ENCODE results near the gene ASCL1. TPM values are rescaled to one million over a fixed set of nuclear protein-coding genes. Genes with fewer than 3 reads are reported as not detected.

The ASCL1 gene
- polyA plus RNA-seq, 2 donors: 0.02 TPM; not detected in 1

GRCh38 chr12:102918840-102919239, 38.6 kb upstream of the ASCL1 start:
- Histone ChIP-seq H3K4me3 (ENCODE audit: low read depth in 1 of 2, low read length in 2 of 2) (no peak overlapping the region), H3K9me3 (ENCODE audit: control insufficient read depth in 2 of 2, insufficient read depth in 1 of 2, low read depth in 1 of 2, low read length in 1 of 2) (no peaks in the 10 kb centered on the region), H3K27ac (ENCODE audit: low read depth in 2 of 2, low read length in 1 of 2) (no peak overlapping the region), H3K36me3 (ENCODE audit: control insufficient read depth in 2 of 2, insufficient read depth in 2 of 2, low read length in 1 of 2) (no peaks in the 10 kb centered on the region), H3K4me1 (ENCODE audit: control insufficient read depth in 2 of 2, insufficient read depth in 2 of 2, low read length in 1 of 2) (no peaks in the 10 kb centered on the region), H3K27me3 (ENCODE audit: control insufficient read depth in 1 of 2, insufficient read depth in 2 of 2, low read length in 2 of 2) (peaks cover 2 to 4% of the 10 kb centered on the region in 2 donors)
- 74 to 82% methylated on average over 2 of the region's 2 CpGs for WGBS, 2 donors

- H3K36me3 ChIP-seq (ENCODE audit: control insufficient read depth in 2 of 2, insufficient read depth in 2 of 2, low read length in 1 of 2): no peaks in the 10 kb centered on the region
- H3K27me3 ChIP-seq (ENCODE audit: control insufficient read depth in 1 of 2, insufficient read depth in 2 of 2, low read length in 2 of 2): peaks cover 2 to 4% of the 10 kb centered on the region in 2 donors
- H3K9me3 ChIP-seq (ENCODE audit: control insufficient read depth in 2 of 2, insufficient read depth in 1 of 2, low read depth in 1 of 2, low read length in 1 of 2): no peaks in the 10 kb centered on the region
- no peaks in the 10 kb centered on the region for H3K4me1 ChIP-seq (ENCODE audit: control insufficient read depth in 2 of 2, insufficient read depth in 2 of 2, low read length in 1 of 2)
- H3K27ac ChIP-seq (ENCODE audit: low read depth in 2 of 2, low read length in 1 of 2): no peak overlapping the region
- no peak overlapping the region for H3K4me3 ChIP-seq (ENCODE audit: low read depth in 1 of 2, low read length in 2 of 2)
These were observed 37.2 kb upstream of the ASCL1 start for GRCh38 chr12:102920271-102920670.

GRCh38 chr12:102921240-102921639, 36.2 kb upstream of the ASCL1 start:
- no peak overlapping the region for H3K27ac ChIP-seq (ENCODE audit: low read depth in 2 of 2, low read length in 1 of 2)
- H3K9me3 ChIP-seq (ENCODE audit: control insufficient read depth in 2 of 2, insufficient read depth in 1 of 2, low read depth in 1 of 2, low read length in 1 of 2): no peaks in the 10 kb centered on the region
- no peak overlapping the region for H3K4me3 ChIP-seq (ENCODE audit: low read depth in 1 of 2, low read length in 2 of 2)
- no peaks in the 10 kb centered on the region for H3K4me1 ChIP-seq (ENCODE audit: control insufficient read depth in 2 of 2, insufficient read depth in 2 of 2, low read length in 1 of 2)
- peaks cover 2 to 4% of the 10 kb centered on the region in 2 donors for H3K27me3 ChIP-seq (ENCODE audit: control insufficient read depth in 1 of 2, insufficient read depth in 2 of 2, low read length in 2 of 2)
- H3K36me3 ChIP-seq (ENCODE audit: control insufficient read depth in 2 of 2, insufficient read depth in 2 of 2, low read length in 1 of 2): no peaks in the 10 kb centered on the region

GRCh38 chr12:102927220-102927619, 30.3 kb upstream of the ASCL1 start:
- Histone ChIP-seq H3K9me3 (ENCODE audit: control insufficient read depth in 2 of 2, insufficient read depth in 1 of 2, low read depth in 1 of 2, low read length in 1 of 2) (no peaks in the 10 kb centered on the region), H3K4me1 (ENCODE audit: control insufficient read depth in 2 of 2, insufficient read depth in 2 of 2, low read length in 1 of 2) (no peaks in the 10 kb centered on the region), H3K36me3 (ENCODE audit: control insufficient read depth in 2 of 2, insufficient read depth in 2 of 2, low read length in 1 of 2) (no peaks in the 10 kb centered on the region), H3K27ac (ENCODE audit: low read depth in 2 of 2, low read length in 1 of 2) (no peak overlapping the region), H3K27me3 (ENCODE audit: control insufficient read depth in 1 of 2, insufficient read depth in 2 of 2, low read length in 2 of 2) (peaks cover 0 to 3% of the 10 kb centered on the region in 2 donors), H3K4me3 (ENCODE audit: low read depth in 1 of 2, low read length in 2 of 2) (no peak overlapping the region)

- Histone ChIP-seq H3K36me3 (ENCODE audit: control insufficient read depth in 2 of 2, insufficient read depth in 2 of 2, low read length in 1 of 2) (no peaks in the 10 kb centered on the region), H3K9me3 (ENCODE audit: control insufficient read depth in 2 of 2, insufficient read depth in 1 of 2, low read depth in 1 of 2, low read length in 1 of 2) (no peaks in the 10 kb centered on the region), H3K27me3 (ENCODE audit: control insufficient read depth in 1 of 2, insufficient read depth in 2 of 2, low read length in 2 of 2) (no peaks in the 10 kb centered on the region), H3K4me1 (ENCODE audit: control insufficient read depth in 2 of 2, insufficient read depth in 2 of 2, low read length in 1 of 2) (no peaks in the 10 kb centered on the region), H3K27ac (ENCODE audit: low read depth in 2 of 2, low read length in 1 of 2) (no peak overlapping the region), H3K4me3 (ENCODE audit: low read depth in 1 of 2, low read length in 2 of 2) (no peak overlapping the region)
- 49 to 63% methylated on average over 1 of the region's 1 CpG for WGBS, 2 donors
These were observed 24.3 kb upstream of the ASCL1 start for GRCh38 chr12:102933168-102933567.

GRCh38 chr12:102939059-102939458, 18.4 kb upstream of the ASCL1 start:
- no peak overlapping the region for H3K27ac ChIP-seq (ENCODE audit: low read depth in 2 of 2, low read length in 1 of 2)
- no peaks in the 10 kb centered on the region for H3K27me3 ChIP-seq (ENCODE audit: control insufficient read depth in 1 of 2, insufficient read depth in 2 of 2, low read length in 2 of 2)
- H3K9me3 ChIP-seq (ENCODE audit: control insufficient read depth in 2 of 2, insufficient read depth in 1 of 2, low read depth in 1 of 2, low read length in 1 of 2): peaks cover 0 to 7% of the 10 kb centered on the region in 2 donors
- no peaks in the 10 kb centered on the region for H3K36me3 ChIP-seq (ENCODE audit: control insufficient read depth in 2 of 2, insufficient read depth in 2 of 2, low read length in 1 of 2)
- no peaks in the 10 kb centered on the region for H3K4me1 ChIP-seq (ENCODE audit: control insufficient read depth in 2 of 2, insufficient read depth in 2 of 2, low read length in 1 of 2)
- whole genome bisulfite sequencing, 2 donors: 53 to 58% methylated on average over 2 of the region's 2 CpGs
- no peak overlapping the region for H3K4me3 ChIP-seq (ENCODE audit: low read depth in 1 of 2, low read length in 2 of 2)

- H3K9me3 ChIP-seq (ENCODE audit: control insufficient read depth in 2 of 2, insufficient read depth in 1 of 2, low read depth in 1 of 2, low read length in 1 of 2): peaks cover 0 to 7% of the 10 kb centered on the region in 2 donors
- no peaks in the 10 kb centered on the region for H3K4me1 ChIP-seq (ENCODE audit: control insufficient read depth in 2 of 2, insufficient read depth in 2 of 2, low read length in 1 of 2)
- no peak overlapping the region for H3K4me3 ChIP-seq (ENCODE audit: low read depth in 1 of 2, low read length in 2 of 2)
- H3K36me3 ChIP-seq (ENCODE audit: control insufficient read depth in 2 of 2, insufficient read depth in 2 of 2, low read length in 1 of 2): no peaks in the 10 kb centered on the region
- H3K27ac ChIP-seq (ENCODE audit: low read depth in 2 of 2, low read length in 1 of 2): no peak overlapping the region
- 70 to 71% methylated on average over 2 of the region's 2 CpGs for WGBS, 2 donors
- H3K27me3 ChIP-seq (ENCODE audit: control insufficient read depth in 1 of 2, insufficient read depth in 2 of 2, low read length in 2 of 2): no peaks in the 10 kb centered on the region
These were observed 17.7 kb upstream of the ASCL1 start for GRCh38 chr12:102939670-102940222.

- H3K4me3 ChIP-seq (ENCODE audit: low read depth in 1 of 2, low read length in 2 of 2): no peak overlapping the region
- no peaks in the 10 kb centered on the region for H3K36me3 ChIP-seq (ENCODE audit: control insufficient read depth in 2 of 2, insufficient read depth in 2 of 2, low read length in 1 of 2)
- H3K4me1 ChIP-seq (ENCODE audit: control insufficient read depth in 2 of 2, insufficient read depth in 2 of 2, low read length in 1 of 2): no peaks in the 10 kb centered on the region
- no peak overlapping the region for H3K27ac ChIP-seq (ENCODE audit: low read depth in 2 of 2, low read length in 1 of 2)
- peaks cover 0 to 2% of the 10 kb centered on the region in 2 donors for H3K9me3 ChIP-seq (ENCODE audit: control insufficient read depth in 2 of 2, insufficient read depth in 1 of 2, low read depth in 1 of 2, low read length in 1 of 2)
- H3K27me3 ChIP-seq (ENCODE audit: control insufficient read depth in 1 of 2, insufficient read depth in 2 of 2, low read length in 2 of 2): peaks cover 0 to 6% of the 10 kb centered on the region in 2 donors
- 39 to 47% methylated on average over 2 of the region's 2 CpGs for WGBS, 2 donors
These were observed 11.4 kb upstream of the ASCL1 start for GRCh38 chr12:102946042-102946441.

GRCh38 chr12:102948941-102949352, 8.5 kb upstream of the ASCL1 start:
- H3K36me3 ChIP-seq (ENCODE audit: control insufficient read depth in 2 of 2, insufficient read depth in 2 of 2, low read length in 1 of 2): no peaks in the 10 kb centered on the region
- H3K27me3 ChIP-seq (ENCODE audit: control insufficient read depth in 1 of 2, insufficient read depth in 2 of 2, low read length in 2 of 2): peaks cover 6 to 7% of the 10 kb centered on the region in 2 donors
- peaks cover 0 to 2% of the 10 kb centered on the region in 2 donors for H3K9me3 ChIP-seq (ENCODE audit: control insufficient read depth in 2 of 2, insufficient read depth in 1 of 2, low read depth in 1 of 2, low read length in 1 of 2)
- no peaks in the 10 kb centered on the region for H3K4me1 ChIP-seq (ENCODE audit: control insufficient read depth in 2 of 2, insufficient read depth in 2 of 2, low read length in 1 of 2)
- WGBS, 2 donors: 5 to 7% methylated on average over 11 of the region's 11 CpGs
- no peak overlapping the region for H3K27ac ChIP-seq (ENCODE audit: low read depth in 2 of 2, low read length in 1 of 2)
- no peak overlapping the region for H3K4me3 ChIP-seq (ENCODE audit: low read depth in 1 of 2, low read length in 2 of 2)

GRCh38 chr12:102950107-102950949, 7.1 kb upstream of the ASCL1 start:
- Histone ChIP-seq H3K27me3 (ENCODE audit: control insufficient read depth in 1 of 2, insufficient read depth in 2 of 2, low read length in 2 of 2) (peaks cover 6 to 11% of the 10 kb centered on the region in 2 donors), H3K4me1 (ENCODE audit: control insufficient read depth in 2 of 2, insufficient read depth in 2 of 2, low read length in 1 of 2) (no peaks in the 10 kb centered on the region), H3K4me3 (ENCODE audit: low read depth in 1 of 2, low read length in 2 of 2) (no peak overlapping the region), H3K27ac (ENCODE audit: low read depth in 2 of 2, low read length in 1 of 2) (no peak overlapping the region), H3K9me3 (ENCODE audit: control insufficient read depth in 2 of 2, insufficient read depth in 1 of 2, low read depth in 1 of 2, low read length in 1 of 2) (peaks cover 0 to 2% of the 10 kb centered on the region in 2 donors), H3K36me3 (ENCODE audit: control insufficient read depth in 2 of 2, insufficient read depth in 2 of 2, low read length in 1 of 2) (no peaks in the 10 kb centered on the region)
- WGBS, 2 donors: 10 to 11% methylated on average over 37 of the region's 37 CpGs

Data from esophagus (tissue), 2 donors.